Ishikawa (cell line): Measurements from ENCODE around the gene NTF3.

ENCODE experiments used
- CEBPB ChIP-seq: IDR thresholded peaks from 2 replicates; pipeline ENCODE4 v1.6.1; 2012
- CREB1 ChIP-seq: IDR thresholded peaks from 2 replicates; pipeline ENCODE4 v1.6.1; 2012; ENCODE audit warnings: low read depth
- EP300 ChIP-seq: IDR thresholded peaks from 2 replicates; pipeline ENCODE4 v1.6.1; 2012; ENCODE audit warnings: borderline replicate concordance
- FOXM1 ChIP-seq: IDR thresholded peaks from 2 replicates; pipeline ENCODE4 v1.6.1; 2012; ENCODE audit warnings: low read depth, borderline replicate concordance
- MAX ChIP-seq: IDR thresholded peaks from 2 replicates; pipeline ENCODE4 v1.6.1; 2012
- RAD21 ChIP-seq: IDR thresholded peaks from 2 replicates; pipeline ENCODE4 v1.6.1; 2012; ENCODE audit warnings: low read depth
- REST ChIP-seq: IDR thresholded peaks from 2 replicates; pipeline ENCODE4 v1.6.1; 2012; ENCODE audit warnings: low read depth, mild to moderate bottlenecking
- TAF1 ChIP-seq: IDR thresholded peaks from 2 replicates; pipeline ENCODE4 v1.6.1; 2012; ENCODE audit warnings: low read depth, mild to moderate bottlenecking
- TEAD4 ChIP-seq: IDR thresholded peaks from 2 replicates; pipeline ENCODE4 v1.6.1; 2012
- USF1 ChIP-seq: IDR thresholded peaks from 2 replicates; pipeline ENCODE4 v1.6.1; 2012
- YY1 ChIP-seq: IDR thresholded peaks from 2 replicates; pipeline ENCODE4 v1.6.1; 2012; ENCODE audit warnings: low read depth

GRCh38 chr12:5498806-5499205, 66.9 kb downstream of the NTF3 start:
- no peak for TF ChIP-seq YY1
- TF ChIP-seq EP300: no peak
- no peak for TF ChIP-seq MAX
- TF ChIP-seq RAD21: no peak
- no peak for TF ChIP-seq CREB1
- TF ChIP-seq USF1: no peak
- no peak for TF ChIP-seq TEAD4
- TF ChIP-seq CEBPB: no peak
- no peak for TF ChIP-seq TAF1
- TF ChIP-seq FOXM1: no peak
- no peak for TF ChIP-seq REST
